Measurements from ENCODE around the gene PTPRE.

- no peak for TF ChIP-seq POLR2A (IDR thresholded peaks at IDR 0.05)
- TF ChIP-seq CTCF (IDR thresholded peaks at IDR 0.05) = no peak
These were observed 45.1 kb downstream of the PTPRE start for GRCh38 chr10:127951861-127952574.

Measured in body of pancreas (tissue), 4 donors.